AG04450 (cell line): ENCODE data around the gene SUSD4. TPM values are rescaled to one million over a fixed set of nuclear protein-coding genes. Genes with fewer than 3 reads are reported as not detected.

Experiments used
- CTCF ChIA-PET: fragments of 300-600, 350-600 bp; formaldehyde crosslinking; extraction: SDS; loops from one replicate; lab custom pipeline; 2022; ENCODE audit warnings: antibody characterized with exemption, inconsistent platforms; lab: Charles Lee
- POLR2A ChIA-PET: fragments of 350-600 bp; formaldehyde crosslinking; extraction: SDS; loops from one replicate; lab custom pipeline; 2021; ENCODE audit warnings: antibody characterized with exemption, inconsistent platforms; lab: Yijun Ruan, JAX
- DNase-seq: peaks from one replicate; pipeline ENCODE4 v3.0.0-alpha.2; 2011; ENCODE audit warnings: low read depth, low spot score
- H3K27ac ChIP-seq: one replicate; pipeline ENCODE4 v1.5.1; 2012; ENCODE audit warnings: low read depth, low read length, control low read depth
- H3K27me3 ChIP-seq: one replicate; pipeline ENCODE4 v1.6.0; 2012; ENCODE audit warnings: low read length; ENCODE audit not compliant: control insufficient read depth, insufficient read depth
- H3K4me3 ChIP-seq: 2 replicates; pipeline ENCODE4 v1.5.1; 2011; ENCODE audit warnings: mild to moderate bottlenecking, low read depth, low read length, control low read depth
- H3K9me3 ChIP-seq: 2 replicates; pipeline ENCODE4 v1.5.1; 2012; ENCODE audit warnings: low read length; ENCODE audit not compliant: control insufficient read depth, insufficient read depth
- polyA plus RNA-seq: library from polyadenylated mRNA; depleted of rRNA; stranded (reverse); fragments of >200 nt; gene quantifications from 2 replicates; pipeline ENCODE4 v1.2.3, GENCODE V29; 2011
- TF ChIP-seq, protein P1 (sequence below): IDR thresholded peaks from 2 replicates; pipeline ENCODE4 v1.5.1; 2011; ENCODE audit warnings: low read depth, low read length, control low read depth, inconsistent platforms

The SUSD4 gene
- polyA plus RNA-seq, 1 experiment = 0.29 TPM

GRCh38 chr1:223307544-223307943 is 56.4 kb downstream of the SUSD4 start:
- no peaks in the 10 kb centered on the region for H3K27me3 ChIP-seq
- ChIA-PET CTCF (interaction anchor here (1.0 kb wide), 1 partner anchor 184 kb away, joined by 3 read pairs; no protein-coding TSS in a partner anchor), POLR2A (interaction anchor here (0.7 kb wide), 1 partner anchor 56 kb away, joined by 5 read pairs; no protein-coding TSS in a partner anchor)
- H3K27ac ChIP-seq = no peak overlapping the region
- TF ChIP-seq, protein P1, sequence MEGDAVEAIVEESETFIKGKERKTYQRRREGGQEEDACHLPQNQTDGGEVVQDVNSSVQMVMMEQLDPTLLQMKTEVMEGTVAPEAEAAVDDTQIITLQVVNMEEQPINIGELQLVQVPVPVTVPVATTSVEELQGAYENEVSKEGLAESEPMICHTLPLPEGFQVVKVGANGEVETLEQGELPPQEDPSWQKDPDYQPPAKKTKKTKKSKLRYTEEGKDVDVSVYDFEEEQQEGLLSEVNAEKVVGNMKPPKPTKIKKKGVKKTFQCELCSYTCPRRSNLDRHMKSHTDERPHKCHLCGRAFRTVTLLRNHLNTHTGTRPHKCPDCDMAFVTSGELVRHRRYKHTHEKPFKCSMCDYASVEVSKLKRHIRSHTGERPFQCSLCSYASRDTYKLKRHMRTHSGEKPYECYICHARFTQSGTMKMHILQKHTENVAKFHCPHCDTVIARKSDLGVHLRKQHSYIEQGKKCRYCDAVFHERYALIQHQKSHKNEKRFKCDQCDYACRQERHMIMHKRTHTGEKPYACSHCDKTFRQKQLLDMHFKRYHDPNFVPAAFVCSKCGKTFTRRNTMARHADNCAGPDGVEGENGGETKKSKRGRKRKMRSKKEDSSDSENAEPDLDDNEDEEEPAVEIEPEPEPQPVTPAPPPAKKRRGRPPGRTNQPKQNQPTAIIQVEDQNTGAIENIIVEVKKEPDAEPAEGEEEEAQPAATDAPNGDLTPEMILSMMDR = no peak
- H3K9me3 ChIP-seq = no peaks in the 10 kb centered on the region
- DNase-seq = no peak
- no peak overlapping the region for H3K4me3 ChIP-seq

DNA sequence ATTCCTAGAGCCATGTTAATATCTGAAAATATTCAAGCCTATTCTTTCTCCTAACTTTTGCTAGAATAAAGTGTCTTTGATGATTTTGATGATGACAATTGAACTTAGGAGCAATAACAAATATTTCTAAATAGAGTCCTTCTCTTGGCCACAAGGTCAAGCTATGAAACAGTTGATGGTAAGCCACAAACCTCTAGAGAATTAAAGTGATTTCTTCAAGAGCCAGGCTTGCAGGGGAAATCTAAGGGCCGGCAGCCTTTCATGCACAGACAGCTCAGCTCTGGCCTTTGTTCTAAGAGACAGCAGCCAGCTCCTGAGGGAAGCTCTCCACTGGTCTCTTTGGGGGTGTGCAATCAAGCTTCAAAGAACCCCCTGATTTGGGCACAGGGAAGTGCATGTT is 59.0 kb downstream of the SUSD4 start:
- POLR2A ChIA-PET = no interaction called here
- TF ChIP-seq, protein P1 = no peak
- no peak overlapping the region for H3K4me3 ChIP-seq
- H3K9me3 ChIP-seq = no peaks in the 10 kb centered on the region
- no peak overlapping the region for H3K27ac ChIP-seq
- H3K27me3 ChIP-seq = no peaks in the 10 kb centered on the region
- DNase-seq = no peak
- CTCF ChIA-PET = no interaction called here

GRCh38 chr1:223301371-223301770 is 62.6 kb downstream of the SUSD4 start:
- Histone ChIP-seq H3K27me3 (peaks cover under 1% of the 10 kb centered on the region), H3K9me3 (no peaks in the 10 kb centered on the region), H3K27ac (no peak overlapping the region), H3K4me3 (no peak overlapping the region)
- POLR2A ChIA-PET = no interaction called here
- TF ChIP-seq, protein P1 = no peak
- CTCF ChIA-PET = no interaction called here
- no peak for DNase-seq

- no peak overlapping the region for H3K4me3 ChIP-seq
- TF ChIP-seq, protein P1 = no peak
Measured at GRCh38 chr1:223299553-223299952, 64.4 kb downstream of the SUSD4 start.

GRCh38 chr1:223298701-223299100 is 65.3 kb downstream of the SUSD4 start:
- POLR2A ChIA-PET = no interaction called here
- TF ChIP-seq, protein P1 = no peak
- Histone ChIP-seq H3K9me3 (no peaks in the 10 kb centered on the region), H3K27me3 (peaks cover 6% of the 10 kb centered on the region), H3K27ac (no peak overlapping the region), H3K4me3 (no peak overlapping the region)
- CTCF ChIA-PET = interaction anchor here (1.0 to 2.5 kb wide), 2 partner anchors 165 to 175 kb away, joined by 5 to 6 read pairs; no protein-coding TSS in a partner anchor
- DNase-seq = no peak

More at GRCh38 chr1:223299553-223299952, 64.4 kb downstream of the SUSD4 start:
- Histone ChIP-seq H3K27ac (no peak overlapping the region), H3K27me3 (peaks cover 2% of the 10 kb centered on the region), H3K9me3 (no peaks in the 10 kb centered on the region)
- CTCF ChIA-PET = interaction anchor here (1.0 to 2.5 kb wide), 2 partner anchors 166 to 176 kb away, joined by 5 to 6 read pairs; no protein-coding TSS in a partner anchor
- no peak for DNase-seq
- POLR2A ChIA-PET = no interaction called here
